Pulmonary artery endothelial cell (primary cell): ENCODE data around the gene DPH2. TPM values are rescaled to one million over a fixed set of nuclear protein-coding genes. Genes with fewer than 3 reads are reported as not detected.

Experiments used
- DNase-seq: peaks from one replicate; pipeline ENCODE4 v3.0.0-alpha.2; 2011; ENCODE audit warnings: low read depth, low spot score
- total RNA-seq: library from RNA; depleted of rRNA; stranded (reverse); fragments of >200 nt; gene quantifications from 2 replicates; pipeline ENCODE4 v1.2.3, GENCODE V29; 2014

The DPH2 gene
- total RNA-seq, 1 donor from 2014 or later = 25.9 TPM

- no peak for DNase-seq
These were observed 29.6 kb downstream of the DPH2 start for GRCh38 chr1:43999455-43999854.

- DNase-seq = no peak
These were observed 30.4 kb downstream of the DPH2 start for GRCh38 chr1:44000122-44000665.

- no peak for DNase-seq
These were observed 32.4 kb downstream of the DPH2 start for GRCh38 chr1:44002165-44002564.

GRCh38 chr1:44002606-44003157, 32.9 kb downstream of the DPH2 start:
- no peak for DNase-seq

- no peak for DNase-seq
These were observed 38.4 kb downstream of the DPH2 start for GRCh38 chr1:44008259-44008658.

GRCh38 chr1:44010935-44011471, 41.2 kb downstream of the DPH2 start:
- DNase-seq = no peak

GRCh38 chr1:44012404-44012803, 42.6 kb downstream of the DPH2 start:
- no peak for DNase-seq

DNA sequence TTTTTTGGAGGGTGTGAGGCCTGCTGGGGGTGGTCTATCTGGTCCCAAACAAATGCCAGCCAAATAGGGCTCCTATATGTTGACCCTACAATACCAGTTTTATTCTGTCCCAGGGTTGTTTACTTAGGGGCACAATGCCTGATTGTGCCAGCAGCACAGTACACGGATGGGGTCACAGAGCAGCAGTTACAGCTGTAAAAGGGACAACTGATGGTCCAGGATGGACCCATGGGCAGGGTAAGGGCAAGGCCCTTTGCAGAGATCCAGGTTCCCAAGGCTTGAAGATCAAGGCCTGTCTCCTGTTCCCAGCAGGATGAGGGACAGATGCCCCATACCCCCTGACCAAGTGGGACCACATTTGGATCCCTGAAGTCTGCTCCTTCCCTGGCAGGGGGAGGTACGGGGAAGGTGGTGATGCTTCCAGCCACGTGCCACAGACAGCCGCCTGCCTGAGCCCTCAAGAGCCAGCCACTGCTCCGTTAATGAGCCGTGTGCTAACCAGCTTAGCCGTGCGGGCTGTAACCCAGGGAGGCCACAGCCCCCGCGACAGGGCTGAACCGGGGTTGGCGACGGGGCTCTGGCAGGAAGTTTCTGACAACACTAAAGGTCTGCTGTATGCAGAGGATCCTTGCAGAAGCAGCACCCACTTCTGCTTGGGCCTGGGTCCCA, 43.3 kb downstream of the DPH2 start:
- no peak for DNase-seq

GRCh38 chr1:44013949-44014348, 44.1 kb downstream of the DPH2 start:
- no peak for DNase-seq

- no peak for DNase-seq
These were observed 44.7 kb downstream of the DPH2 start for GRCh38 chr1:44014365-44015104.

DNA sequence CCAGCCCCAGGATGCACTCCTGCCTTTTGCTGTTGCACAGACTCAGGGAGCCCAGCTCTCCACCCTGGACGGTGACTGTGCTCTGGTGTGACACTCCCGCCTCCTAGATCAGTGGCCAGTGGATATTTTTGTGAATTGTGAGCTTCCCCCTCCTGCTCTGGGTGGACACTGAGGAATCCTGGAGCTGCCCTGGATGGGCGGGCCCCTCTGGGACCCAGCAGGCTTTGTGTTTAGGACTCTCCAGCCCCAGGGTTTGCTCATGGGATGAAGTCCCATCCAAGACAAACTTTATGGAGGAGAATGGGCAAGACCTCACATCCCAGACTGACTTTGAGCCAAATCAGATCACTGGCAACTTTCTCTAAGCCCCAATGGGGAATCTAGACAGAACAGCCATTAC, 45.4 kb downstream of the DPH2 start:
- DNase-seq = no peak

- no peak for DNase-seq
These were observed 46.5 kb downstream of the DPH2 start for GRCh38 chr1:44016041-44016889.

- DNase-seq = no peak
These were observed 47.1 kb downstream of the DPH2 start for GRCh38 chr1:44016890-44017400.

DNA sequence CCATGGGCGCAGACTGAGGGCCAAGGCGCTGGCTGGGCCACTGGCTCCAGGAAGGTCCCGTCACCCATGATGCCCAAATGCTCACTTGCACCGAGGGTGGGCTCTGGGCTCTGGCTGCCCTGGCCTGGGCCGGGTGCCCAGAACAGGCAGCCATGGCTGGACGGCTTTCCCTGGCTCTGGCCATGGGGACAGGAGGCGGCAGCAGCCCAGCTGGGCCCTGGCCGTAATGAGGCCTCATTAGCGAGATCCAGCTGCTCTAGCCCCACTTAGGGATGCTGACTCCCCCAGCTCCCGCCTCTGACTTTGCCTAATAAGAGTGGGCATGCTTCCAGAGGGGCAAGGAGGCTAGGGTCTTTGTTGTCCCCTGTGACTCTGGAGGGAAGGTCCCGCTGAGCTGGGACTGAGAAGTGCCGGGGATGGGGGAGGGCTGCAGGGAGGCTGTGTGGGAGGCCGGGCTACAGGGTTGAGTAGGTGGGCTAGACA, 49.7 kb downstream of the DPH2 start:
- DNase-seq = no peak

DNA sequence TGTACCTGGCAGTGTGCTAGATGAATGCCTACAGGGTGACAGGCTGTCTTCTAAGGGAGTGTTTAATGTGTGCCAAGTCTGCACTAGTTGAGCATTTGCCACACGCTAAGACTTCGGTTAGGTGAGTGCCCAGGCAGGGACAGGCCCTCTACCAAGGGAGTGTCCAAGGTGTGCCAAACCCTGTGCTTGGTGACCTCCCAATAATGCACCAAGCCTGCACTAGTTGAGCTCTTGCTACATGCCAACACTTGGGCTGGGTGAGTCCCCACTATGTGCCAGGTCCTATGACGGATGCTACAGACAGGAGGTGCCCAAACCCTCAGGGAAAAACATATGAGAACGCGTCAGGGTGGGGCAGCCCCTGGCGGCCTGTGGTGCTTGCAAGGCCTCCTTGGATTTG, 50.7 kb downstream of the DPH2 start:
- no peak for DNase-seq

DNA sequence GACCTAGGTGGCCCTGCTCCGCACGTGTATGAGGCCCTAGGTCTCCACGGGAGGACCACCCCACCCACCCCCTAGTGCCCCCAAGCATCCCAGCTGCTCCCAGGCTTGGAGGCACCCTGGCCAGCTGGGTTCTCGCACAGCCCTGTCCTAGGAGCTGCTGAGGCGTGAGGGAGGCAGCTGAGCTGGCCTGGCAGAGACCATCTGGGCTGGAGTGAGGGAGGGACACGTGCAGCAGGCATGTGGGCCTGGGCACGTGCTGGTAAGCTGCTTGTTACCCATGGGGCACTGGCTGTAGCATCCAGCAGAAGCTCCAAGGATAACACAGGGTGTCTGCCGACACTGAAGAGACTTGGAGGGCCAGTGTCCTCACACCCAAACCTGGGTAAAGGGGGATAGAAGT, 51.3 kb downstream of the DPH2 start:
- no peak for DNase-seq

- no peak for DNase-seq
These were observed 51.9 kb downstream of the DPH2 start for GRCh38 chr1:44021581-44022321.
